ENCODE data around the gene CCDC85A. TPM values are rescaled to one million over a fixed set of nuclear protein-coding genes. Genes with fewer than 3 reads are reported as not detected.

The CCDC85A gene
- total RNA-seq, 4 donors from 2014 or later, result 0.20 to 1.1 (median 0.92) TPM

DNA sequence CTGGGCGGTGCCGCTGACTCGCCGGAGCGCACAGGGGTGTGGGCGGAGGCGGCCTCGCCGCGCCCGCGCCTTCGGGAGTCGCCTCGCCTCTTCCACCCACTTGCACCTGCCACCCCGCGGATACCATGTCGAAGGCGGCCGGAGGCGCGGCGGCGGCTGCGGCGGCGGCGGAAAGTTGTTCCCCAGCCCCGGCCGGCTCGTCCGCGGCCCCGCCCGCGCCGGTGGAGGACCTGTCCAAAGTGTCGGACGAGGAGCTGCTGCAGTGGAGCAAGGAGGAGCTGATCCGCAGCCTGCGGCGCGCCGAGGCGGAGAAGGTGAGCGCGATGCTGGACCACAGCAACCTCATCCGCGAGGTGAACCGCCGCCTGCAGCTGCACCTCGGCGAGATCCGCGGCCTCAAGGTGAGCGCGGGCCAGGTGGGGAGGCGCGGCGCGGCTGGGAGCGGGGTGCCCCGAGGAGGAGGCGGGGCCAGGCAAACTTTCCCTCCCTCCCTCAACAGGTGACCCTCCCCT is 766 bp downstream of the CCDC85A start:
- Histone ChIP-seq H3K4me3 (peak overlapping the region; percentile 8 to 72 (median 40)), H3K9me3 (no peaks in the 10 kb centered on the region), H3K27ac (peak overlapping the region in 2 of 4 donors; percentile 1 to 41), H3K4me1 (peaks cover 6 to 25% (median 20%) of the 10 kb centered on the region in 4 donors), H3K27me3 (peaks cover 71% of the 10 kb centered on the region), H3K36me3 (no peaks in the 10 kb centered on the region)
- no peak for DNase-seq
- intact Hi-C loops (cut with DNase I; ENCODE audit: low total_unique reads) (no loop called here), in situ Hi-C loops (cut with MboI; ENCODE audit: low pct_ligation_motif_present in 1 of 4, low pct_unique_long_range_greater_than_20kb in 1 of 4, low sequenced_read_pairs in 3 of 4) (loop anchor here in 3 of 4 donors (10.0 to 25.0 kb wide), 3 partner anchors 553 to 1328 kb away; no protein-coding TSS in a partner anchor)
- 2% methylated on average over 41 of the region's 64 CpGs; no CpG with 5 or more reads in 1 of the 2 donors for whole genome bisulfite sequencing, 2 donors (ENCODE audit: low coverage in 1 of 2)
- TF ChIP-seq POLR2A (IDR thresholded peaks at IDR 0.05) (no peak), EP300 (IDR thresholded peaks at IDR 0.05; ENCODE audit: low read depth) (no peak), POLR2AphosphoS5 (IDR thresholded peaks at IDR 0.05) (no peak)
- TF ChIP-seq, protein P1, sequence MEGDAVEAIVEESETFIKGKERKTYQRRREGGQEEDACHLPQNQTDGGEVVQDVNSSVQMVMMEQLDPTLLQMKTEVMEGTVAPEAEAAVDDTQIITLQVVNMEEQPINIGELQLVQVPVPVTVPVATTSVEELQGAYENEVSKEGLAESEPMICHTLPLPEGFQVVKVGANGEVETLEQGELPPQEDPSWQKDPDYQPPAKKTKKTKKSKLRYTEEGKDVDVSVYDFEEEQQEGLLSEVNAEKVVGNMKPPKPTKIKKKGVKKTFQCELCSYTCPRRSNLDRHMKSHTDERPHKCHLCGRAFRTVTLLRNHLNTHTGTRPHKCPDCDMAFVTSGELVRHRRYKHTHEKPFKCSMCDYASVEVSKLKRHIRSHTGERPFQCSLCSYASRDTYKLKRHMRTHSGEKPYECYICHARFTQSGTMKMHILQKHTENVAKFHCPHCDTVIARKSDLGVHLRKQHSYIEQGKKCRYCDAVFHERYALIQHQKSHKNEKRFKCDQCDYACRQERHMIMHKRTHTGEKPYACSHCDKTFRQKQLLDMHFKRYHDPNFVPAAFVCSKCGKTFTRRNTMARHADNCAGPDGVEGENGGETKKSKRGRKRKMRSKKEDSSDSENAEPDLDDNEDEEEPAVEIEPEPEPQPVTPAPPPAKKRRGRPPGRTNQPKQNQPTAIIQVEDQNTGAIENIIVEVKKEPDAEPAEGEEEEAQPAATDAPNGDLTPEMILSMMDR (IDR thresholded peaks at IDR 0.05), result no peak

GRCh38 chr2:56185101-56185581 is 1.4 kb downstream of the CCDC85A start:
- DNase-seq, result no peak
- no peaks in the 10 kb centered on the region for H3K9me3 ChIP-seq
- in situ Hi-C loops (cut with MboI; ENCODE audit: low pct_ligation_motif_present in 1 of 4, low pct_unique_long_range_greater_than_20kb in 1 of 4, low sequenced_read_pairs in 3 of 4) (loop anchor here in 3 of 4 donors (10.0 to 25.0 kb wide), 3 partner anchors 552 to 1327 kb away; no protein-coding TSS in a partner anchor), intact Hi-C loops (cut with DNase I; ENCODE audit: low total_unique reads) (no loop called here)
- H3K4me1 ChIP-seq, result peaks cover 6 to 25% (median 20%) of the 10 kb centered on the region in 4 donors
- peaks cover 69% of the 10 kb centered on the region for H3K27me3 ChIP-seq
- 0% methylated on average over 4 to 17 of the region's 24 CpGs for WGBS, 2 donors (ENCODE audit: low coverage in 1 of 2)
- H3K4me3 ChIP-seq, result peak overlapping the region; percentile 8 to 72 (median 40)
- TF ChIP-seq POLR2A (IDR thresholded peaks at IDR 0.05), result no peak
- TF ChIP-seq POLR2AphosphoS5 (IDR thresholded peaks at IDR 0.05), result no peak
- TF ChIP-seq, protein P1 (IDR thresholded peaks at IDR 0.05), result no peak
- no peak for TF ChIP-seq EP300 (IDR thresholded peaks at IDR 0.05; ENCODE audit: low read depth)
- H3K36me3 ChIP-seq, result no peaks in the 10 kb centered on the region
- H3K27ac ChIP-seq, result peak overlapping the region in 3 of 4 donors; percentile 1 to 41 (median 41)

DNA sequence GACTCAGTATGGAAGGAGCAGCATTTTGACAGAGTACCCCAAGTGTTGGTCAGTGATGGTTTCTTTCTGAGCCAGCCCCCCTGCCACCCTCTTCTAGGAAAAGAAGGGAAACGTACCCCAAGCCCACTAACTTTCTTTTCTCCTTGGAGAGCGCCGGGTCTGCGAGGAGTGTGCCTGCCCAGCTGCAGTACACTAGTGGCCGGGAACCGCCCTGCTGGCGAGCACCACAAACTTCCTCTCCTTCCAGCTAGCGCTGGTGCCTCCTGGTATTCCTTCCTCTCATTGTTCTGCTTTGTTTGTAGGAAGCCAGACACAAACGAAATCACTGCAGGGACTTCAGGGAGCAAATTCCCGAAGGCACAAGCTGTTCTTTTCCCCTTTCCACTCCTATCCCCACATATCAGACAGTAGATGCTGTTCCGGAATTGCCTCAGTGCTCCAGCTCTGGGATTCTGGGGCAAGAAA is 1.8 kb downstream of the CCDC85A start:
- TF ChIP-seq, protein P1 (IDR thresholded peaks at IDR 0.05), result peak in 2 of 5 experiments; percentile 6 to 16
- no peak for TF ChIP-seq EP300 (IDR thresholded peaks at IDR 0.05; ENCODE audit: low read depth)
- TF ChIP-seq POLR2A (IDR thresholded peaks at IDR 0.05), result no peak
- TF ChIP-seq POLR2AphosphoS5 (IDR thresholded peaks at IDR 0.05), result no peak
- Histone ChIP-seq H3K36me3 (no peaks in the 10 kb centered on the region), H3K4me3 (peak overlapping the region in 3 of 4 donors; percentile 25 to 72 (median 55)), H3K9me3 (no peaks in the 10 kb centered on the region), H3K27me3 (peaks cover 69% of the 10 kb centered on the region), H3K27ac (peak overlapping the region in 2 of 4 donors; percentile 1 to 41), H3K4me1 (peaks cover 6 to 25% (median 20%) of the 10 kb centered on the region in 4 donors)
- no peak for DNase-seq
- in situ Hi-C loops (cut with MboI; ENCODE audit: low pct_ligation_motif_present in 1 of 4, low pct_unique_long_range_greater_than_20kb in 1 of 4, low sequenced_read_pairs in 3 of 4), result loop anchor here in 3 of 4 donors (10.0 to 25.0 kb wide), 3 partner anchors 552 to 1327 kb away; no protein-coding TSS in a partner anchor
- 7 to 40% methylated on average over 1 to 11 of the region's 11 CpGs for WGBS, 2 donors (ENCODE audit: low coverage in 1 of 2)
- intact Hi-C loops (cut with DNase I; ENCODE audit: low total_unique reads), result no loop called here

GRCh38 chr2:56191617-56192016 is 7.8 kb downstream of the CCDC85A start:
- Histone ChIP-seq H3K27me3 (peaks cover 22% of the 10 kb centered on the region), H3K36me3 (no peaks in the 10 kb centered on the region), H3K4me3 (no peak overlapping the region), H3K27ac (no peak overlapping the region), H3K4me1 (no peaks in the 10 kb centered on the region), H3K9me3 (no peaks in the 10 kb centered on the region)
- in situ Hi-C loops (cut with MboI; ENCODE audit: low pct_ligation_motif_present in 1 of 4, low pct_unique_long_range_greater_than_20kb in 1 of 4, low sequenced_read_pairs in 3 of 4) (loop anchor here in 3 of 4 donors (25.0 kb wide), 2 partner anchors 546 to 1321 kb away; no protein-coding TSS in a partner anchor), intact Hi-C loops (cut with DNase I; ENCODE audit: low total_unique reads) (no loop called here)
- no peak for DNase-seq
- TF ChIP-seq EP300 (IDR thresholded peaks at IDR 0.05; ENCODE audit: low read depth), result no peak
- TF ChIP-seq, protein P1 (IDR thresholded peaks at IDR 0.05), result peak in 4 of 5 experiments; percentile 19 to 32 (median 28)
- no peak for TF ChIP-seq POLR2AphosphoS5 (IDR thresholded peaks at IDR 0.05)
- TF ChIP-seq POLR2A (IDR thresholded peaks at IDR 0.05), result no peak

All from transverse colon (tissue), 4 donors.